HG02981 (cell line): ENCODE measurements around the gene RASA3.
"Not testable (repeated sequence)": the region's sequence is repeated elsewhere in the genome, so short reads cannot be mapped to it uniquely, and the experiment has no call there.

Experiments
- ATAC-seq: cut with Tn5 transposase; IDR thresholded peaks from one replicate; pipeline ENCODE4 v1.9.1; 2021; ENCODE audit warnings: mild to moderate bottlenecking, moderate library complexity; ENCODE audit not compliant: unreplicated experiment

The RASA3 gene

GRCh38 chr13:114103289-114103621, 29.2 kb downstream of the RASA3 start:
- ATAC-seq: not testable (repeated sequence)

- no peak for ATAC-seq
Observed at GRCh38 chr13:114102521-114103288, 29.7 kb downstream of the RASA3 start.

GRCh38 chr13:114102131-114102520, 30.3 kb downstream of the RASA3 start:
- ATAC-seq: no peak

- no peak for ATAC-seq
Observed at GRCh38 chr13:114101358-114102130, 30.9 kb downstream of the RASA3 start.

- no peak for ATAC-seq
Observed at GRCh38 chr13:114100446-114101357, 31.7 kb downstream of the RASA3 start.

GRCh38 chr13:114099918-114100445, 32.4 kb downstream of the RASA3 start:
- ATAC-seq: no peak

GRCh38 chr13:114099191-114099590, 33.2 kb downstream of the RASA3 start:
- ATAC-seq: no peak

- not testable (repeated sequence) for ATAC-seq
Observed at GRCh38 chr13:114098689-114099056, 33.8 kb downstream of the RASA3 start.

GRCh38 chr13:114097893-114098688, 34.3 kb downstream of the RASA3 start:
- no peak for ATAC-seq

- no peak for ATAC-seq
Observed at GRCh38 chr13:114097212-114097892, 35.1 kb downstream of the RASA3 start.

- no peak for ATAC-seq
Observed at GRCh38 chr13:114096811-114097211, 35.6 kb downstream of the RASA3 start.

GRCh38 chr13:114096031-114096485, 36.4 kb downstream of the RASA3 start:
- ATAC-seq: no peak

- ATAC-seq: no peak
Observed at GRCh38 chr13:114095486-114095885, 36.9 kb downstream of the RASA3 start.

- no peak for ATAC-seq
Observed at GRCh38 chr13:114093118-114093517, 39.3 kb downstream of the RASA3 start.

GRCh38 chr13:114092468-114092867, 40.0 kb downstream of the RASA3 start:
- ATAC-seq: no peak

- ATAC-seq: no peak
Observed at GRCh38 chr13:114090476-114090875, 41.9 kb downstream of the RASA3 start.

- ATAC-seq: no peak
Observed at GRCh38 chr13:114089751-114090400, 42.5 kb downstream of the RASA3 start.

- ATAC-seq: no peak
Observed at GRCh38 chr13:114089341-114089740, 43.1 kb downstream of the RASA3 start.

GRCh38 chr13:114088863-114089262, 43.6 kb downstream of the RASA3 start:
- ATAC-seq: no peak
